GM19372 (cell line): ENCODE results near the gene NDOR1.
"Not testable (repeated sequence)": the region's sequence is repeated elsewhere in the genome, so short reads cannot be mapped to it uniquely, and the experiment has no call there.

Experiments
- ATAC-seq: cut with Tn5 transposase; IDR thresholded peaks from one replicate; pipeline ENCODE4 v1.9.1; 2021; ENCODE audit warnings: mild to moderate bottlenecking, low read depth, moderate library complexity; ENCODE audit not compliant: unreplicated experiment

Gene NDOR1

GRCh38 chr9:137228968-137229896 is 23.7 kb downstream of the NDOR1 start:
- ATAC-seq, result no peak

- no peak for ATAC-seq
These were observed 24.6 kb downstream of the NDOR1 start for GRCh38 chr9:137229903-137230704.

GRCh38 chr9:137230705-137231371 is 25.3 kb downstream of the NDOR1 start, which contains the start of gene SLC34A3:
TSS of gene SLC34A3 (plus strand) at chr9:137230901. CDS start at chr9:137231703, 802 bp downstream.
- ATAC-seq, result no peak

- ATAC-seq, result no peak
These were observed 26.0 kb downstream of the NDOR1 start for GRCh38 chr9:137231372-137232039.

- no peak for ATAC-seq
These were observed 26.6 kb downstream of the NDOR1 start for GRCh38 chr9:137232101-137232500.

- ATAC-seq, result no peak
These were observed 27.0 kb downstream of the NDOR1 start for GRCh38 chr9:137232510-137232909.

GRCh38 chr9:137233143-137233980 is 27.9 kb downstream of the NDOR1 start:
- no peak for ATAC-seq

- ATAC-seq, result no peak
These were observed 28.7 kb downstream of the NDOR1 start for GRCh38 chr9:137234055-137234697.

- ATAC-seq, result no peak
These were observed 29.4 kb downstream of the NDOR1 start for GRCh38 chr9:137234758-137235423.

GRCh38 chr9:137235424-137236237 is 30.1 kb downstream of the NDOR1 start:
- no peak for ATAC-seq

GRCh38 chr9:137236238-137236935 is 30.9 kb downstream of the NDOR1 start:
- no peak for ATAC-seq

GRCh38 chr9:137236936-137237421 is 31.5 kb downstream of the NDOR1 start:
- ATAC-seq, result no peak

- no peak for ATAC-seq
These were observed 32.5 kb downstream of the NDOR1 start for GRCh38 chr9:137237759-137238726.

GRCh38 chr9:137239541-137240200 is 34.2 kb downstream of the NDOR1 start:
- ATAC-seq, result not testable (repeated sequence)

- peak; percentile 13 for ATAC-seq
These were observed 34.9 kb downstream of the NDOR1 start for GRCh38 chr9:137240318-137240840.
